Measurements from ENCODE around the gene SEMA6A.

SEMA6A gene

DNA sequence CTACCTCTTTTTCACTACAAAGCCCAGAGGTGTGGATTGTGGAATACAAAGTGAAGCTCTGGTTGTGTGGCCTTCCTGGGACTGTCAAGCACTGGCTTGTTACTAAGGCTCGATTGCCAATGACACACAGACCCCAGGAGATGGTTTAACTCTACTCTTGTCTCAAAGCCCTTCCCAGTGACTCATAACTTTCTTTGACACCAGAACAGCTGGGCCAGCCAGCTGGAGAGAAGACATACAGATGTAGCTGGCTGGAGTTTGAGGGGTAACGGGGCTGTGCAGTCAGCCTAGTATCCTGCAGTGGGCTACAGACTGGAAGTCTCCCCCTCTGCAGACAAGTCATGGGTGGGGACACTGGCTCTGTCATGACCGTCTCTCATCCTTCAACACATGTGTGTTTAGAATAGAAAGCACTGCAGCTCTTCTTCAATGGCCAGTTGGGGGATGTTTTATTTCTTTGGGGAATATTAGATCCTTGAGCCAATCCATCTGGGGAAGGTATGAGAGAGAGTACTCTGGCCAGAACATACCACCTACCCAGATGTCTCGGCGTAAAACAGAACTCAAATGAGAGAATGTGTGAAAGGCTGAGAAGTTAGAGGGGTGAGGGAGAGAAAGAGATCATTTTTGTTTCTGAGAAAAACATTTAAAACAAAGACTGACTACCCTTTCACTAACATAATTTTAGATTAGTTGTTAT is 53.3 kb downstream of the SEMA6A start:
- no peak for DNase-seq

DNA sequence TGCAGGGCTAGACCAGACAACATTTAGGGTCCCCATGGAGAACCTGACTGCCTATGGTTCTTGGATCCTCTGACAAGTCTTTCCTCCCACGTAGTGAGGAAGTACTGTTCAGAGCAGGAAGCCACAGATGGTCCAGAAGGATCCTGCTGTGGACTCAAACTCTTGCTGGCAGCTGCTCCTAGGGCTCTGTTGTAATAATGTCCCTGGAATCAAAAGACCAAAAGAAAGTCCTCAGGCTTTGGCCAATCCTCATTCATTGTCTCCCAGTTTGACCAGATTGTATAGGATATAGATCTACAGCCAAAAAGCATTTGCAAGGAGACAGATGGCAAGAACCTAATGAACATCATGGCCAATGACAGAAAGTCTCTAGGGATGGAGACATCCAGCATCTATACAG is 53.9 kb downstream of the SEMA6A start:
- no peak for DNase-seq

DNA sequence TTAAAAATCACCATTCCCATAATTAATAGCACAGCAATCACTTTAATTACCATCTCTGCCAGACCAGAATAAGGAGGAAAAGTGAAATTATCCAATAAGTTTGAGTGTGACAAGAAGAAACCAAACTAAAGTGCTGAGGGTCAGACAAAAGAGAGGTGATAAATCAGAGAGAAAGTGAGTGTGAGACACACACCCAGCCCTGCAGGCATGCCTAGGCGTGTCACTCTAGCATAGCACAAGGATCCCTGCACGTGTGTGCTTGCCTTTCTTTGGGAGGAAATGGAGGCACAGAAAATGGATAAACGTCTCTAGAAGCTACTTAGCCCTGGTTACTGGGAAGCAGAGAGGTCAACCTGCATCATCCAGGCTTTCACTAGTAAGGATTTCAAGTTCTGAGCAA is 56.2 kb downstream of the SEMA6A start:
- DNase-seq, result no peak

DNA sequence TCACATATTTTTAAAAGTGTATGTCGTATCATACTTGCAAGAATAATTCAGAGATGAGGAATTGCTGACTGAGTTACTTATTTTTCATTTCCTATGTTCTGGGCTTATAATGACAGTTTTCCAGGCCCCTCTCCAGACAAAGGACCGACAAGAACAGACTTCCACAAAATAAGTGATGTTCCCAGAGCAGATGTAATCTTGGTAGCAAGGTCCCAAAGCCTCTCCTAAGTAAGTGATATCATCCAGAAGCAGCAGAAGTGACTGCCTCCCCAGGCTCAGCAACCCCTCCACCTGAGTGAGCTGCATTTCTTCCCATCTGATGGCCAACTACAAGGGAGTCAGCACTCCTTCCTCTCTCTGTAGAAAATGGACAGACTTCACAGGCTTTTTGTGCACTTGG is 57.1 kb downstream of the SEMA6A start:
- DNase-seq, result no peak

DNA sequence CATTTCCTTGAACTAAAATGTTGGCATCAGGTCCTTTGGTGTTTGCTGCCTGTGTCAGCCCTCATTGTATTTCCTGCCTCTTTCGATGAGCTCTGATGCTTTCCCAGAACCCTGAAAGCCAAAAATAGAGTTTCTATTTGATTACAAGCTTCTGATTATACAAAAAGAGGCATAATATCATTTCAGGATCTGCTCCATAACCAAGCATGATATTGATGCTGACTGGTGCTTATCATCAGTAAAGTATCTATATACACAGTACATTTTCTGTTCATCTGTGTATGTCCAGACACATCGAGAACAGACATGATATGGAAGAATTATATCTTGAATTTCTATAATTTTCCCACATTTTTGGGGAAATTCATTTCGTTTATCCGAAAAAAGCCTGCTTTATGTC is 58.6 kb downstream of the SEMA6A start:
- DNase-seq, result no peak

DNA sequence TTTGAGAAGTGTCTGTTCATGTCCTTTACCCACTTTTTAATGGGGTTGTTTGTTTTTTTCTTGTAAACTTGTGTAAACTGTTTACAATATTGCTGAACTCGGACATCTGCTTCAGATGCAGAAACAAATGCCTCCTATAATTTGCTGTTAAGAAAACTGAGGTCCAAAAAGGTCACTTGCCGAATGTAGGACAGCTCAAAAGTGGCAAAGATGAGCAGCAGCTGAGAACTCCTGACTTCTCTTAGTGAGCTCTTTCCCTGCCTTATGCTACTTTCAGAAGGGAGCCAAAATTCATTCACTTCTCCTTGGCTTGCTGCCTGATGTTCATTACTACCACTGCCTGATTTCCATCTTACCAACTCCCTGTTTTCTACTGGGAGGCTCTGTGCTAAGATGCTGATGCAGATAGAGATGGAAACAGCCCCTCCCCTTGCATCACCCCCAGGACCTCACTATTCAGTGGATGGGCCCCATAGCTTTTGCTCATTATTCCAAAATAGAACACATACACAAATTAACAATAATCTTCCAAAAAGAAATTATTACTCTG is 60.1 kb downstream of the SEMA6A start:
- DNase-seq, result no peak

DNA sequence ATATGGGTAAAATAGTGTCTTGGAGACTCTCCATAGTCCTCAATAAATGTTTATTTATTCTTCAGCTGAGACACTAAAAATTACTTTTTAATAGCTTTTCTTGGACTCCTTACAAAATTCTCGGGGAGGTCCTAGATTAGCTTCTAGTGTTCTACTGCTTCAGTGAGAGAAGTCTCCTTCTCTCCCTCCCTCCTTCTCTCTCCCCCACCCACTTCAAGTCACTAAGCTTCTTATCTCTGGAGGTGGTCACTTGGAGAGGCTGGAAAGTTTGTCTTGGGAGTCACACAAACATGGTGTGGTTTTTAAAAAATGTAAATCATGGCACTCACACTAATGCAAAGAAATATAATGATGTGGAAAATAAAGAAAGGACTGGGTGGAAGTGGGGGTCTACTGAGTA is 64.1 kb downstream of the SEMA6A start:
- no peak for DNase-seq

GRCh38 chr5:116509483-116510244 is 65.0 kb downstream of the SEMA6A start:
- no peak for DNase-seq

GRCh38 chr5:116508835-116509234 is 65.8 kb downstream of the SEMA6A start:
- no peak for DNase-seq

DNA sequence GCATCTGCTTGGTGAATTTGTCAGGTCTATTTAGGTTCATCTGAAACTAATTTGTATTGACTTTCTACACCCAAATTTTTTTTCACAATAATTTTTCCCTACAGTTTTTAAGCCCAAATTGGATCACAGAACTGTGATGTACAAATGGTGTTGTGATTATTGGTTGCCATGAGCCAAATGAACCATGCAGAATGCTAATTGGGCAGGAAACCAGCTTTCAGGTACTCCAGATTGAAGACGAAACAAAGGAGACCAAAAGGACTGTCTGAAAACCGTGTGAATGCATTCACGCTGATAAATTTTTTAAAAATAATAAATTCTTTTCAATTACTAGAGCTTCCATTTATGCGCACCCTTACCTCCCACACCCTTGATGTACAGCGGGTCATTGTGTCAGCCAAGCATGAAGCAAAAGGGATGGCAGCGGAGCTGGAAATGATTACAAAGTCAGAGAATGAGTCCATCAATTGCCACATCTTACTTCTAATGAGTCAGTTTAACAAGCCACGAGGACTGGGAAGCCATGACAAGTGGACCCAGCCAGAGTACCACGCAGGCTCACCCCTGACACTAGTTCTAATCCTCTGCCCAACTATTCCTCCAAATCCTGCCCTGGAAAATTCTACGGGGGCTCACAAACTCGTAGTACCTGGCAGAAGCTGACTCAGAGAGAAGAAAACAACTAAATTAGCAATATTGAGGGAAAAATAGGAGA is 66.5 kb downstream of the SEMA6A start:
- DNase-seq, result no peak

DNA sequence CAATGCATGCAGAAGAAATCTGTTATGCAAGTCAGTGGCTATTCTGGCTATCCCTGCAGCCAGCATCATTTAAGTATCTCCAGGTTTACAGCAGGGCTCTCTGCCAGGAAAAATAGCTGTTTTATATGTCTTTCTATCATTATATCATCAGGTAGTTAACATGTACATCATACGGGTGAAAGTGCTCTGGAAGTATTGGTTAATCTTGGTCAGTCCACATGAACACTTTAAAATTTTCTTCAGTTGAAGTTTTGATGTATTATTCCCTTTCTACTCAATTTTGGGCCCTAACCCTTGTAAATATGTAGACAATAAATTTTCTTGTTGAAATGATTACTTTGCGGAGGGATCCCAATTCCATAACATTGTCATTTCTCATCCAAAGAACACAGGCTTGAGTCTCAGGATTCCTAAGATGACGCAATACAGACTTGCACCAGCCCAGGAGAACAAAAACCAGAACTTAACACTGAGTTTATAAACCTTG is 67.5 kb downstream of the SEMA6A start:
- no peak for DNase-seq

GRCh38 chr5:116506488-116506887 is 68.1 kb downstream of the SEMA6A start:
- no peak for DNase-seq

DNA sequence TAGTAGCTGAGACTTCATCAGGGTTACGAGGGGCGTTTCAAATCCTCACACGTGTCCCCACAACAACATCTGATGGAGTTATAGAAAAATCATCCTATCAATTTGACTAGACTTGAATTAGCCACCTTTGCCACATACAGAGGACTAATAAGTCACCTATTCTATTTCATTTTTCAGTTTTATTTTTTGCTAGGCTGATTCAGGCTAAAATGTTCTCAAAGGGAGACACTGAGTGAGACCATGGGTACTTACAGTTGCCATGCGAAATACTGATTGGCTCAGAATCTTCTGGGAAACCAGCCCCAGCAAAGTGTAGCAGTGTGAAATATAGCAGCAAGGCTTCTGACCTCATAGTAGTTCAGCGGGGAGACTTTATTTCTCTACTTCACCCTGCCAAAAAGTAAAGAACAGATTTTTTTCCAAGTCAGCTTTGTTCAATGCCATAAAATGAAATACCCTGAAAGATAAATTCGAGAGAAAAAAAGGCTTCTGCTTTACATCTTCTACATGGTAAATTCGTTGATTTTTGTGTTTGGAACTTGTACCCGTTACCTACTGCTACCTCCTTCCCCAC is 69.9 kb downstream of the SEMA6A start:
- DNase-seq, result no peak

DNA sequence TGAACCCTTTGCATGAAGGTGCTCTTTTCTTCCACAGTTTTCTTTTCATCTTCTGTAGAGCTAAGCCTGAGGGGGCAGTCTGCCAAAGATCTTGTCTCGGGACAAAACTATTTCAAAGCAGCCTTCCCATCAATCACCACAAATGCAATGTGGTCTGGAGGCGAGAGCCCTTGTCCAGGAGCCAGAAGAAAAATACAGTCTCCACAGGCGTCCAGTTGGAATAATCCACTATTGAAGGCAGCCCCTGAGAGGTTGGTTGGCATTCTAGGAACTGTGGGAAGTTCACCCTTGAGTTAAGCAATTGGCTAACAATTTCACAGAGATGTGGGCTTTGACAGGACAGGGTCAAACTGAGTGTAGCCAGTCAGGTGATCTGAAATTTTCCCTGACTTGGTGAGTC is 72.0 kb downstream of the SEMA6A start:
- DNase-seq, result no peak

- no peak for DNase-seq
These were observed 72.5 kb downstream of the SEMA6A start for GRCh38 chr5:116502138-116502537.

- DNase-seq, result no peak
These were observed 76.0 kb downstream of the SEMA6A start for GRCh38 chr5:116498503-116499048.

- no peak for DNase-seq
These were observed 77.0 kb downstream of the SEMA6A start for GRCh38 chr5:116497631-116498030.

GRCh38 chr5:116495786-116496357 is 78.8 kb downstream of the SEMA6A start:
- DNase-seq, result no peak

DNA sequence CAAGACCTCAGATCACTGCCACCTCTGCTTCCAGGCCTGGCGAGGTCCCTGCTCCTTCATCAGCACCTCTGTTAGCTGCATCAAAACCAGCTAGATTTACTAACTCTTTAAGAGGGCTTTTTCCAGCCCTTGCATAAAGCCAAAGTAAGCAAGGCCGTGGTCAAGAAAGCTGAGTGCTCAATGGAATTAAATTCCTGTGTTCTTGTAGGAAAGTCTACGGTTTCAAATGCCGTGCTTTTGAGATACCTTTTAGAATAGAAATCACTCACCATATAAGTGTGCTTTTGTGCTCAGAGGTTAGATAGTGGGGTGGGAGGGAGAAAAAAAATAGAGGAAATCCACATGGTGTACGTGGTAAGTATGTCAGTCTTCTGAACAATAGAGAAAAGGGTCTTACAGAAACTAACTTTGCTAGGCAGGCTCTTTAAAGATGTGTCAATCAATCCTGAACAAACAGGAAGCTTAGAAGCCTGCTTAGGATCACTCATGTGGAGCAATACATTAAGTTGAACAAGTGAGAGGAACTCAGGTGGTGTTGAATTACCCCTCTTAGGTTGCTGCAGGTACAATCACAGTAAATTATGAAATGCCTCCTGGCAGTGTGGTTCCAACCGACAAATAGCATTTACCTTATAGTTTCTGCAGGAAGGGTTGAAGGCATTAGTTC is 79.7 kb downstream of the SEMA6A start:
- DNase-seq, result no peak

- DNase-seq, result no peak
These were observed 81.8 kb downstream of the SEMA6A start for GRCh38 chr5:116492776-116493175.

DNA sequence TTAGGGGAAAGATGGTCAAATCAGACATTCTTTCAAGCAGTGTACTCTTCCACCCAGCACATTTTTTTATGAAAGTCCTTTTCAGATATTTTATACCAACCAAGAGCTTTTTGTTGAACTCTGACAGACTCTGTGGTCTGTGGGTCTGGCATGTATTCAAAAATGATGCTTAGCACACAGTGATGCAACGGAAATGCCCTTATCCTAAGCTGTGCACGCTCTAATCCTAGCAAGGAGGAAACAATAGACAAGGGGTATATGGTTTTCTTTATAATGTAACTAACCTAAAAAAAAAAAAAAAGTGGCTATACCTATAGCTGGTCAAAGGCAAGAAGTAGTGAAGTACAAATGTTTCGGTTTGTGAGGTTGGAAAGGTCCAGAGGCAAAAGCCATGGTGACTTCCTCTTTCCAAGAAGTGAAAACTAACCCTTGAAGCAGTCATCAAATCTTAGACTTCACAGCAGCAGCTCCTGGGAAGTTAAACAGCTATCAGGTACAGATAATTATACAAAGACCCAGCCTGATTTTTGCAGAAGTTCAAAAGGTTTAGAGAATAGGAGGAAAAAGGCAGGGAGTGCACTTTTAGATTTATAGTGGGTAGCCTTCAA is 82.5 kb downstream of the SEMA6A start:
- no peak for DNase-seq

Measured in CD4-positive, alpha-beta T cell treated with Interleukin-17A for 4 hours (primary cell).